HepG2 (cell line): ENCODE data around the gene PLIN5. TPM values are rescaled to one million over a fixed set of nuclear protein-coding genes. Genes with fewer than 3 reads are reported as not detected.

Experiments
- AKAP8 ChIP-seq: sonication (generic); formaldehyde crosslinking; IDR thresholded peaks from 2 replicates; pipeline ENCODE4 v1.5.1; 2020; ENCODE audit warnings: mild to moderate bottlenecking, missing genetic modification reagents
- CCDC6 ChIP-seq: sonication (generic); formaldehyde crosslinking; IDR thresholded peaks from 2 replicates; pipeline ENCODE4 v1.8.1; 2022; ENCODE audit warnings: mild to moderate bottlenecking, missing genetic modification reagents, moderate library complexity
- HIC2 ChIP-seq: sonication (generic); formaldehyde crosslinking; IDR thresholded peaks from 2 replicates; pipeline ENCODE4 v1.9.0; 2022; ENCODE audit warnings: low read depth, missing genetic modification reagents
- HMGA1 ChIP-seq: sonication (generic); formaldehyde crosslinking; conservative IDR thresholded peaks from 2 replicates; pipeline ENCODE4 v1.4.0; 2020; ENCODE audit warnings: missing genetic modification reagents
- HOXA7 ChIP-seq: sonication (generic); formaldehyde crosslinking; IDR thresholded peaks from 2 replicates; pipeline ENCODE4 v1.8.1; 2022; ENCODE audit warnings: mild to moderate bottlenecking, missing genetic modification reagents, moderate library complexity
- KMT2A ChIP-seq: sonication (generic); formaldehyde crosslinking; IDR thresholded peaks from 2 replicates; pipeline ENCODE4 v1.4.0; 2020; ENCODE audit warnings: missing genetic modification reagents
- MBNL3 ChIP-seq: fragments of 250-450 bp; sonication (Bioruptor Pico); conservative IDR thresholded peaks from 2 replicates; pipeline ENCODE4 v1.8.0; 2022; ENCODE audit warnings: mild to moderate bottlenecking, inconsistent platforms
- NFIB ChIP-seq: sonication (generic); formaldehyde crosslinking; IDR thresholded peaks from 2 replicates; pipeline ENCODE4 v1.9.0; 2021; ENCODE audit warnings: missing genetic modification reagents, mild to moderate bottlenecking, borderline replicate concordance
- NR1H2 ChIP-seq: sonication (generic); formaldehyde crosslinking; IDR thresholded peaks from 2 replicates; pipeline ENCODE4 v1.8.1; 2022; ENCODE audit warnings: low read depth, missing genetic modification reagents, borderline replicate concordance
- PAWR ChIP-seq: sonication (generic); formaldehyde crosslinking; IDR thresholded peaks from 2 replicates; pipeline ENCODE4 v1.4.0; 2020; ENCODE audit warnings: missing genetic modification reagents, mild to moderate bottlenecking, borderline replicate concordance
- PHB2 ChIP-seq: fragments of 450-650 bp; IDR thresholded peaks from 2 replicates; pipeline ENCODE4 v1.6.1; 2018; ENCODE audit not compliant: partially characterized antibody
- SP1 ChIP-seq, 2 experiments: fragments of 450-650 bp in 1 of 2; sonication (generic) in 1 of 2; formaldehyde crosslinking in 1 of 2; IDR thresholded peaks; 2 replicates each; pipeline versions ENCODE4 v1.4.0 to v1.6.1; 2016 to 2020; ENCODE audit warnings: missing genetic modification reagents in 1 of 2
- SUZ12 ChIP-seq: fragments of 150-350 bp; IDR thresholded peaks from 2 replicates; pipeline ENCODE4 v1.6.1; 2014; ENCODE audit warnings: low read depth, low read length
- TCF12 ChIP-seq, 2 experiments: fragments of 450-650 bp in 1 of 2; sonication (generic) in 1 of 2; formaldehyde crosslinking in 1 of 2; IDR thresholded peaks; 2 replicates each; pipeline versions ENCODE4 v1.6.1 to v1.8.0; 2017 to 2022; ENCODE audit warnings: antibody characterized with exemption in 1 of 2, mild to moderate bottlenecking in 1 of 2, missing genetic modification reagents in 1 of 2, moderate library complexity in 1 of 2
- TRIM24 ChIP-seq: sonication (generic); formaldehyde crosslinking; IDR thresholded peaks from 2 replicates; pipeline ENCODE4 v1.8.0; 2022; ENCODE audit warnings: mild to moderate bottlenecking, missing genetic modification reagents
- ZBTB7B ChIP-seq: sonication (generic); formaldehyde crosslinking; IDR thresholded peaks from 2 replicates; pipeline ENCODE4 v1.4.0; 2020; ENCODE audit warnings: missing genetic modification reagents
- ZFAT ChIP-seq: sonication (generic); formaldehyde crosslinking; conservative IDR thresholded peaks from 2 replicates; pipeline ENCODE4 v1.8.1; 2023; ENCODE audit warnings: missing genetic modification reagents, inconsistent platforms
- ZNF224 ChIP-seq: sonication (generic); formaldehyde crosslinking; IDR thresholded peaks from 2 replicates; pipeline ENCODE4 v1.5.0; 2020; ENCODE audit warnings: mild to moderate bottlenecking, missing genetic modification reagents
- ZNF605 ChIP-seq: sonication (generic); formaldehyde crosslinking; IDR thresholded peaks from 2 replicates; pipeline ENCODE4 v1.8.0; 2022; ENCODE audit warnings: mild to moderate bottlenecking, missing genetic modification reagents
- polyA plus RNA-seq, 8 experiments: library from polyadenylated mRNA; depleted of rRNA in 3 of 8; stranded (reverse) in 7 of 8; unstranded in 1 of 8; fragments of >200 nt; fragmentation: Illumina TruSeq in 4 of 8; extraction: Trizol in 4 of 8; gene quantifications; 2 replicates each; pipeline versions ENCODE4 v1.2.1 to v1.2.3, GENCODE V29; 2011 to 2016; ENCODE audit warnings: low read depth in 4 of 8, missing spikeins in 1 of 8, mixed read lengths in 1 of 8; ENCODE audit not compliant: insufficient read depth in 1 of 8
- total RNA-seq, 5 experiments: library from RNA; depleted of rRNA; stranded (reverse); fragments of >200 nt; fragmentation: Illumina TruSeq; extraction: Trizol; gene quantifications; 2 replicates each; pipeline ENCODE4 v1.2.3, GENCODE V29; 2016; ENCODE audit warnings: low read depth in 1 of 5
- TF ChIP-seq, protein P1 (sequence below), 2 experiments: sonication (generic) in 1 of 2; formaldehyde crosslinking in 1 of 2; IDR thresholded peaks; 2 replicates each; pipeline versions ENCODE4 v1.4.0 to v1.6.1; 2018 to 2020; ENCODE audit warnings: missing genetic modification reagents in 2 of 2, borderline replicate concordance in 1 of 2, low read depth in 1 of 2, mild to moderate bottlenecking in 1 of 2, missing biosample characterization in 1 of 2
- TF ChIP-seq, protein P2 (sequence below): IDR thresholded peaks from 2 replicates; pipeline ENCODE4 v1.6.1; 2016; ENCODE audit warnings: missing compliant biosample characterization, missing genetic modification reagents, borderline replicate concordance
- TF ChIP-seq, protein P3 (sequence below): sonication (generic); formaldehyde crosslinking; IDR thresholded peaks from 2 replicates; pipeline ENCODE4 v1.5.0; 2020; ENCODE audit warnings: missing genetic modification reagents

Gene PLIN5
- total and polyA plus RNA-seq, 2 of the 13 experiments (the other 11 are each of a cell fraction or from before 2014, with no cell fraction given), result 1.8 to 4.8 TPM

GRCh38 chr19:4583961-4584669 lies 49.1 kb upstream of the PLIN5 start (continued):
- TF ChIP-seq, protein P1, sequence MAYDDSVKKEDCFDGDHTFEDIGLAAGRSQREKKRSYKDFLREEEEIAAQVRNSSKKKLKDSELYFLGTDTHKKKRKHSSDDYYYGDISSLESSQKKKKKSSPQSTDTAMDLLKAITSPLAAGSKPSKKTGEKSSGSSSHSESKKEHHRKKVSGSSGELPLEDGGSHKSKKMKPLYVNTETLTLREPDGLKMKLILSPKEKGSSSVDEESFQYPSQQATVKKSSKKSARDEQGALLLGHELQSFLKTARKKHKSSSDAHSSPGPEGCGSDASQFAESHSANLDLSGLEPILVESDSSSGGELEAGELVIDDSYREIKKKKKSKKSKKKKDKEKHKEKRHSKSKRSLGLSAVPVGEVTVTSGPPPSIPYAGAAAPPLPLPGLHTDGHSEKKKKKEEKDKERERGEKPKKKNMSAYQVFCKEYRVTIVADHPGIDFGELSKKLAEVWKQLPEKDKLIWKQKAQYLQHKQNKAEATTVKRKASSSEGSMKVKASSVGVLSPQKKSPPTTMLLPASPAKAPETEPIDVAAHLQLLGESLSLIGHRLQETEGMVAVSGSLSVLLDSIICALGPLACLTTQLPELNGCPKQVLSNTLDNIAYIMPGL (CRISPR knock-in tag; IDR thresholded peaks at IDR 0.05; ENCODE audit: borderline replicate concordance in 1 of 2, low read depth in 1 of 2), result peak in 1 of 2 experiments; percentile 72; a peak in 2 of 4 replicates
- TF ChIP-seq NFIB (CRISPR knock-in tag), result no peak
- TF ChIP-seq PAWR (CRISPR knock-in tag), result 0 out of 2 replicates have a peak, but pooled peaks have one; percentile 37
- peak; percentile 94 for TF ChIP-seq HIC2 (CRISPR knock-in tag)
- TF ChIP-seq TCF12 (IDR thresholded peaks at IDR 0.05), result no peak
- peak; percentile 92 for TF ChIP-seq TCF12 (CRISPR knock-in tag; IDR thresholded peaks at IDR 0.05)
- TF ChIP-seq SUZ12, result no peak
- no peak for TF ChIP-seq ZFAT
- TF ChIP-seq NR1H2, result no peak
- TF ChIP-seq ZNF605 (CRISPR knock-in tag), result peak; percentile 10; the same call in 1 of the 2 replicates
- no peak for TF ChIP-seq MBNL3
- no peak for TF ChIP-seq HMGA1 (CRISPR knock-in tag)
- TF ChIP-seq HOXA7 (CRISPR knock-in tag), result no peak
- peak; percentile 65; the same call in 1 of the 2 replicates for TF ChIP-seq CCDC6 (CRISPR knock-in tag)
- peak; percentile 76 for TF ChIP-seq ZBTB7B (CRISPR knock-in tag)
- no peak for TF ChIP-seq KMT2A (CRISPR knock-in tag)
- peak; percentile 94 for TF ChIP-seq AKAP8
- TF ChIP-seq SP1 (IDR thresholded peaks at IDR 0.05), result no peak
- TF ChIP-seq SP1 (CRISPR knock-in tag; IDR thresholded peaks at IDR 0.05), result peak; percentile 73
- TF ChIP-seq, protein P2, sequence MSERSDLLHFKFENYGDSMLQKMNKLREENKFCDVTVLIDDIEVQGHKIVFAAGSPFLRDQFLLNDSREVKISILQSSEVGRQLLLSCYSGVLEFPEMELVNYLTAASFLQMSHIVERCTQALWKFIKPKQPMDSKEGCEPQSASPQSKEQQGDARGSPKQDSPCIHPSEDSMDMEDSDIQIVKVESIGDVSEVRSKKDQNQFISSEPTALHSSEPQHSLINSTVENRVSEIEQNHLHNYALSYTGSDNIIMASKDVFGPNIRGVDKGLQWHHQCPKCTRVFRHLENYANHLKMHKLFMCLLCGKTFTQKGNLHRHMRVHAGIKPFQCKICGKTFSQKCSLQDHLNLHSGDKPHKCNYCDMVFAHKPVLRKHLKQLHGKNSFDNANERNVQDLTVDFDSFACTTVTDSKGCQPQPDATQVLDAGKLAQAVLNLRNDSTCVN (CRISPR knock-in tag), result no peak
- TF ChIP-seq ZNF224 (CRISPR knock-in tag), result 0 out of 2 replicates have a peak, but pooled peaks have one; percentile 30
- TF ChIP-seq PHB2, result no peak
- TF ChIP-seq TRIM24 (CRISPR knock-in tag), result no peak
- TF ChIP-seq, protein P3, sequence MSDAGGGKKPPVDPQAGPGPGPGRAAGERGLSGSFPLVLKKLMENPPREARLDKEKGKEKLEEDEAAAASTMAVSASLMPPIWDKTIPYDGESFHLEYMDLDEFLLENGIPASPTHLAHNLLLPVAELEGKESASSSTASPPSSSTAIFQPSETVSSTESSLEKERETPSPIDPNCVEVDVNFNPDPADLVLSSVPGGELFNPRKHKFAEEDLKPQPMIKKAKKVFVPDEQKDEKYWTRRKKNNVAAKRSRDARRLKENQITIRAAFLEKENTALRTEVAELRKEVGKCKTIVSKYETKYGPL, result no peak
